ENCODE data around the gene SIRPG. TPM values are rescaled to one million over a fixed set of nuclear protein-coding genes. Genes with fewer than 3 reads are reported as not detected.
"Not testable (repeated sequence)": the region's sequence is repeated elsewhere in the genome, so short reads cannot be mapped to it uniquely, and the experiment has no call there.

The SIRPG gene
- total RNA-seq, 1 experiment from 2014 or later, result not detected

DNA sequence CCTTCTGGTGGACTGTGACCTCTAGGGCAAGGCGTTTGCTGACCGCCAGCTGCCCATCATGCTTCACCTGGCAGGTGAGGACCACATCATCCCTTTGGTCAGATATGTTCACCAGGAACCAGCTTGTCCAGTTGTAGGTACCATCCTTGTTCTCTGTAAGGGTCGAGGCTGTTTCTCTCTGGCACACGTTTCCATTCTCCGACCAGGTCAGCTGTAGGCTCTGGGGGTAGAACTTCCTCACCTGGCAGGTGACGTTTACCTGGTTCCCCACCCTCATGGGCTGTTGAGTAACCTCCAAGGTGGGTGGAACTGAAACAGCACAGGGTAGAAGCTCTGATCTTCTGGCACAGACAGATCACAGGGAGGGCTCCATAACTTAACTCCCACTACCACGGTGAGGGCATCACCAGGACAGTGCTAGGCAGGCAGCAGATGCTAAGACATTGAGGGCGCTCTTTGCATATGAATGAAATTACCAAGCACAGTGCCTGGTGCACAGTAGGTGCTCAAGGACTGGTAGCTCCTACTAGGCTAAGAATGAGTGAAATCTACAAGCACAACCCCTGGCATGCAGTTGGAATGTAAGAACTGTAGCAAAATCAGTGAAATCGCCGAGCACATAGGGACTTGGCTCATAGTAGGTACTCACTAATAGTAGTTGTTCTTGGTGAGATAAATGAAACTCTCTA lies 22.1 kb downstream of the SIRPG start:
- no peak for DNase-seq (ENCODE audit: low spot score)

DNA sequence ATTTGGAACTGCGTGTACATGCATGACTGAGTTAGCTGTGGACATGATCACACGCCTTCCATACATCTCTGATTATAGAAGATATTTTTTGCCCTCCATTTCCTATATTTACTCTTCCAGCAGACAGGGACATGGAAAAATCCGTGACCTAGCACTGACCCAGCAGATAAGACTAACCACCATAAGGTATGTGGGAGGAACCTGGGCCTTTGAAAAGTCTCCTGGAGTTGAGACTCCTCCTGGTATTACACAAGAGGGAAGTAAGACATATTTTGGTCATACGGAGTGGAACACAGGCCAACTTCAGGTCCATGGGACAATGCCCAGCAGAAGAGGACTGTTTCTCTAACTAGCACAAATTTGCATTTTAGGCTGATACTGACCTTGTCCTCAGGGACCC lies 24.0 kb downstream of the SIRPG start:
- no peak for DNase-seq (ENCODE audit: low spot score)

DNA sequence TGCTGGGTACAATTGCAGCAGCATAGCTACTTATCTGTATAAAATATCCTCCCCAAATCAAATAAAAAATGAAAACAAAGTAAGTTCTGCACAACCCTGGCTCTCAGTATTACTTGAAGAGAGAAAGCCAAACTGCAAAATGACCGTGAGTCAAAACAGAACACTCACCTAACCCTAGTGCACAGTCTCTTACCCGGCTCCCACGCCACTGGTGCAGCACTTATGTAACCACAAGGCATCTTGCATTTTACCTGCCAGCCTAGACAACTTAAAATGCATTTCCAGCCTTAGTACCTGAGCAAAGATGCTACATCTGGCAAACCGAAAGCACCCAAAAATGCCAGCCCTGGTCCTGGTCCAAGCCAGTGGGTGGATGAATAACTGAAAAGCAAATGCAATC lies 25.4 kb downstream of the SIRPG start:
- DNase-seq (ENCODE audit: low spot score), result no peak

DNA sequence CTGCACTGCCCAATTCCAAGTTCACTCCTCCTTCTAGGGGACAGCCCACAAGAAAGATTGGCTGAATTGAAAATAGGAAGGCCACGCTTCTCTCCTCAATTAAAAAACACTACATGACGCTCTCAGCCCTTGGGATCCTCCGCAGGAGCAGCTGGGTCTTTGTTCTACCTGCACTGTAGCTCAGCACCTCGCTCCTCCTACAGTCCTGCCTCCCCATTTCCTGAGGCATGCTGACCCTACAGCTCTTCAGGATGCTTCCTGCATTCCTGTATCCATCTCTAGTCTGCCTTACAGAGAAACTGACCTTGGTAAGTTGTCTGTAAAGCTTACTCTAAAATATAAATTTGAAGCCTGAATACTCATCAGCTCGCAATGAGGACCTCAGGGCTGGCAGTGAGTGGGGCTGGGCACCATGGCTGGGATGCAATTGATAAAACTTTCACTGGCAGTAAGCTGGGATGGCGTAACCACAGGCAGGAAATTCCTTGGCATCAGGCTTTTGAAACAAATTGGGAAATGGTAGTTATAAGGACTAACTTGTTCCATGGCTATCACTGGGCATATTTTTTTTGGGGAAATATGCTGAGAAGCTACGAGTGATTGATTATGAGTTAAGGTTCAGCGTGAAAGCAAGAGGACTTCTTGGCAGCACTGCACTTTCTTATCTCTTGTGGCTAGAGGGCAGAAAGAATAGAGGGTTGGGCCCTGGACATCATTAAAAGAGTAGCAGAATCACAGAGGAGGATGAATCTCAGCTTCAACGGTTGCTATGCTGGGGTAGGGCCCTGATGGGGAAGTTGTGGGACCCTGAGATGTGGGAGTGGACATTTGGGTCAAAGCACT lies 26.0 kb downstream of the SIRPG start:
- DNase-seq (ENCODE audit: low spot score), result no peak

DNA sequence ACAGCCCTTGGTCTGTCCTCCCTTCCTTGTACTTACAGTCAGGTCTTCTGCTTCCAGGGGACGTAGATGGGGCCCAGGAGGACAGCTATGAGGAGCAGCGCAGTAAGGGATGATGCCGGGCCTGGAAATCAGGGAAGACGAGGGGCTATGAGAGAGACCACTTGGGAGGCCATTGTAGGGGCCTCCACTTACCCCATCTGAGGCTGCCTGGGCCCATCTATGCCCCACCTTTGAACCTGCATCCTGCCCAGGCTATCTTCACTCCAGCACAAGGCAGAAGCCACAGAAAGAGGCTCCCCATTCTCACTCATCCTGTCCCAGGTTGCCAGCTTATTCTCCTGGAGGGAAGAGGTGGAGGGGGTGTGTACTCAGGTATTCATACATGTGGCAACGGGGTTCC lies 27.4 kb downstream of the SIRPG start:
- no peak for DNase-seq (ENCODE audit: low spot score)

DNA sequence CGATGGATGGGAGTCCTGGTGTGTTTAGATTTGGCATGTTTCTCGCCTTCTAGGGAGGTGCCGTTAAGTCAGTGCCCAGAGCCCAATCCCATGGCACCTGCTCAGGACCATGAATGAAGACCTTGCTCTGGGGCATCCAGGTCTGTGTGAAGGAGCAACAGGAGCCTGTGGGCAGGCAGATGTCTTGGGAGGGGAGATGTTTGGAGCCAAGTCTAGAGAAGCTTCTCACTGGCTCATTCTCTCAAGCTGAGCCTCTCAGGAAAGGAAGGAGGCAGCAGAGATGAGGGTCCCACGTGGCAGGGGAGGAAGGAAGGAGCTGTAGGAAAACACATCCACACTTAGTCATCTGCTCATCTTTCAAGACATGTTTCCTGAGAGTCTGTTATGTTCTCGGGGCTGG lies 28.3 kb downstream of the SIRPG start:
- DNase-seq (ENCODE audit: low spot score), result no peak

DNA sequence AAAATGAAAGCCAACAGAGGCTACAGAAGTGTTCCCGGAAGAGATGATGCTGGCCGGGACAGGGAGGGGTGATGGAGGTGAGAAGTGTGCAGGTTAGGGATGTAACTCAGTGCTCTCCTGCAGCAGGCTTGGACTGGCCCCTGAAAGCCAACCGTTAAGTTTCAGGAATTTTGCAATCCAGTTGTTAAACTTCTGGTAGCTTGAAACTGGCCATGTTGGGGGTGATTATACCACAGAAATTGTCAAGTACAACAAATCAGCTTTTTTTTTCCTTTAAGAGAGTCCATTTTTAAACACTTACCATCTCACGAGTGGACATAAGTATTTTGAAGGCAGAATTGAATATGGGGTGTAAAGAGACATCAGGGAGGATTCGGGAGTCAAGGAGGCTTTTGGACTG lies 29.0 kb downstream of the SIRPG start:
- no peak for DNase-seq (ENCODE audit: low spot score)

DNA sequence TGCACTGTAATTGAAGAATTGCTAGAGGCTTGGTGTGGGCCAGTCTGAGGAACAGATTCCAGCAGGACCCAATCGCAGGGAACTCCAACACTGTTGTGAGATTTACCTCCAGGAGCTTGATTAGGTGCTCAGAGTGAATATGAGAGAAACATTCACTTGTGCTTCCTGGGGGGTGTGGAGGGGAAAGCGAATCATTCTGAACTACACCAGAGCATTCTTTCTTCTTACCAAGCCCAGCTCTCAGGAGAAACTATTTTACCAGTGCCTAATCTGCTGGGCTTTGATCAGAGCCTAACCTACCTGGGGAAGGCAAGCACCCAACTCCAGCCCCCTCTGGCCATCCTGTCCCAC lies 30.4 kb downstream of the SIRPG start:
- DNase-seq (ENCODE audit: low spot score), result no peak

DNA sequence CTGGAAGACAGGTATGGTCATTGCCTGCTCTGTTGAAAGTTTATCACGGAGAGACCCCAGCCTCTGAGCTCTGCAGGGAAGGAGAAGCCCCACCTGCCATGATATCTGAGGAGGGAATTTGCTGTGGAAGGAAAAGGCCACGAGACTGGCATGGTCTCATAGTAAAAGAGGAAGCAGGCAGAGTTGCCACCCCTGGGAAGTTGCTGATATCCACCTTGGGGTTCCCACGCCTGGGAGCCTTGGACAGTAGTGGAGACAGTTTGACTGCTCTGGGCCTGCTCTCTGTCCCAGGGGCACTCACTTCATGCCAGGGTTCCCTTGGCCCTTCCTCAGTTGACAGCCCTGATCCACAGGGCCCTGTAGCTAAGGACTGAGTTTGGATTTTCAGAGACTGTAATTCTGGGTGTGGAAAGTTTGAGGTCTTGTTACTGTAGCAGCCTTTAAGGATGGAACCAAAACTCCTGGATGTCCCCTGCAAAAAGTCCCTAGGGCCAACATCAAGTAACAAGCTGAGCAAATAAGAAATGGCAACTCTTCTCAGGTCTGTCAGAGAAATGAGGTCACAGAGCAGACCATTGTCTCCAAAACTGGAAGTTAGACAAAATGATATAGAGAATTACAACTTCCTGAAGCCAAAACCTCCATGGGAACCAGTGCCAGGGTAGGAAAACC lies 30.9 kb downstream of the SIRPG start:
- DNase-seq (ENCODE audit: low spot score), result no peak

DNA sequence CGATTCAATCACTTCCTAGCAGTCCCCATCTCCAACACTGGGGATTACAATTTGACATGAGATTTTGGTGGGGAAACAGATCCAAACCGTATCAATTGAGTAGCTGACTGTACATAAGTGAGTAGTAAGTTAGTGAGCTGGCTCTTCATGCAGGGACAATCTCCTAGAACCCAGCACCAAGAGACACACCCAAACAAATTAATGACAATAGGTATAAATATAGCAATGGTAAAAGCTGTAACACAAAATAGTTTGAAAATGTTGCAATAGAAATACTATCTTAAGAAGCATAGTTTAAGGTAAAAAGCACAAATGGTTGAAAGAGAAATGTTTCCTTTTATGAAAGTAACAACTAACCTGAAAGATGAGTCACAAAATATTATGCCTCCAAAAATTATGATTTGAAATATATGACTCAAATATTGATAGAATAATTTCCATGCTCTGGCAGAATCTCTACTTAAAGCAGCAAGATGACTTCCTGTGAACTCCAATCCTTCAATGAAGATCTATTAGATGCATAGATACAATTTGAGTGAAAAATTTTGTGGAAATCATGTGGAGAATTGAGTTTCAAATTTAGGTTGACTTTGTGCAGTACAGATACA lies 32.4 kb downstream of the SIRPG start:
- DNase-seq (ENCODE audit: low spot score), result no peak

DNA sequence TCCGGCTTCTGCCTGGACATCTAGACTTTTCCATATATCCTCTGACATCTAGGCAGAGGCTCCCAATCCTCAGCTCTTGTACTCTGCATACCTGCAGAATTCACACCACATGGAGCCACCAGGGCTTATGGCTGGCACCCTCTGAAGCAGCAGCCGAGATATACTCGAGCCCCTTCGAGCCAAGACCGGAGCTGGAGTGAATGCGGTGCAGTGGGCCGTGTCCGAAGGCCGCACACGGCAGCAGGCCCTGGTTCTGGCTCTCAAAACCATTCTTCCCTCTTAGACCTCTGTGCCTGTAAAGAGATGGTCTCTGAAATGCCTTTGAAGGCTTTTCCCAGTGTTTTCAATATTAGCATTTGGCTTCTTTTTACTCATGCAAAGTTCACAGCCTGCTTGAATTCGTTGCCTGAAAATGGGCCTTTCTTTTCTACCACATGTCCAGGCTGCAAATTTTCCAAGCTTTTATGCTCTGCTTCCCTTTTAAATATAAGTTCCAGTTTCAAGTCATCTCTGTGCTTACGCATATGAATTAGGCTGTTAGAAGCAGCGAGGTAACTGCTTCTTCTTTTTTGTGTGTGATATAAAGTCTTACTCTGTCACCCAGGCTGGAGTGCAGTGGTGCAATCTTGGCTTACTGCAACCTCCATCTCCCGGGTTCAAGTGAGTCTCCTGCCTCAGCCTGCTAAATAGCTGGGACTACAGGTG lies 33.9 kb downstream of the SIRPG start:
- DNase-seq (ENCODE audit: low spot score), result no peak

DNA sequence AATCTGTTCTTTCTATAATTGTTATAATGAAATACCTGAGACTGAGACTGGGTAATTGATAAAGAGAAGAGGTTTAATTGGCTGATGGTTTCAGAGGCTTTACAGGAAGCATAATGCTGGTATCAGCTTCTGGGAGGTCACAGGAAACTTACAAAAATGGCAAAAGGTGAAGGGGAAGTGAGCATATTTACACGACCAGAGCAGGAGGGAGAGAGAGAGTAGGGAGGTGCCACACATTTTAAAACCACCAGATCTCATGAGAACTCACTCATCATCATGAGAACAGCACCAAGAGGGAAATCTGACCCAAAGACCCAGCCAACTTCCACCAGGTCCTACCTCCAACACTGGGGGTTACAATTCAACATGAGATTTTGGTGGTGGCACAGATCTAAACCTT lies 35.1 kb downstream of the SIRPG start:
- no peak for DNase-seq (ENCODE audit: low spot score)

DNA sequence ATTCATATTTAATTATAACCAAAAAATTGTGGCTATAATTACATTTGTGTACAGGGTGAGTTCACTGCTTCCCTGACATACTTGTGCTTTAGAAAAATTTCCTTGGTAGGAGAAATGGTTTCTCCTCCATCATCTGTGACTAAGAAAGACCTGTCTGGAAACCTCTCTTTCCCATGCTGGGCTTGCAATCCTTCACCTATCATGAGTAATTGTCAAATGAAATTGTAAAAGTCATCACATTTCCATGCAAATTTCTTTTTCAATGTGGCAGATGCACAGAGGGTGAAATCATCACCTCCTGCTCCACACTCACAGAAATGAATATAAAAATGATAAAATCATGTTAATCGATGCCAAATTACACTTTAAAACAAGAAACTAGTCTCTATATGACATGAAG lies 36.3 kb downstream of the SIRPG start:
- no peak for DNase-seq (ENCODE audit: low spot score)

DNA sequence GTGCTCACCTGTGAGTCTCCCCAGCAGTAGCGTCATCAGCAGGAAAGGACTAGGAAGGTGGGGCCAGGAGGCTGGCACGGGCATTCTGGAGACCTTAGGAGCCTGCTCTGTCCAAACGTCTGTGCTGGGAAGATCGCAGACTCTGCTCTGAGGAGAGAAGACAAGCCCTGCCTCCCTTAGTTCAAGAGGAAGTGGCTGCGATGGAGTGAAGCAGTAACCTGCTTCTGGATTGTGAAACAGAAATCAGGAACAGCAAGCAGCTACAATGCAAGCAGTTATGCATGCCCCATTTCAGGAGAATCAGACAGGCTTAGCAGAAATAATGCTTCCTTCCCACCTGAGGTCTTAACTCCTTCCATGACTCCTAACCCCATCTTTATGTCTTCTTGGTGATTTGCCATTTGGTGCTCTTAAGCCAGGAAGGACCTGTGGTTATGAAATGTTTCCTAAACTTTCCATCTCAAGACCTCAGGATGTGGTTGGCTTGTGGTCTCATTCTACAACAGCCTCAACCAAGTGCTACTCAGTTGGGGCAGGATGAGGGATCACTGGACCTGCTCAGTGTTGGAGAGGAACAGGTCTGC lies 37.6 kb downstream of the SIRPG start, which contains the start of gene SIRPB1:
Gene SIRPB1 (minus strand): TSS at position 149 of the 584 bp plus-strand sequence. CDS start 65 bp downstream, at position 84.
- DNase-seq (ENCODE audit: low spot score), result no peak

DNA sequence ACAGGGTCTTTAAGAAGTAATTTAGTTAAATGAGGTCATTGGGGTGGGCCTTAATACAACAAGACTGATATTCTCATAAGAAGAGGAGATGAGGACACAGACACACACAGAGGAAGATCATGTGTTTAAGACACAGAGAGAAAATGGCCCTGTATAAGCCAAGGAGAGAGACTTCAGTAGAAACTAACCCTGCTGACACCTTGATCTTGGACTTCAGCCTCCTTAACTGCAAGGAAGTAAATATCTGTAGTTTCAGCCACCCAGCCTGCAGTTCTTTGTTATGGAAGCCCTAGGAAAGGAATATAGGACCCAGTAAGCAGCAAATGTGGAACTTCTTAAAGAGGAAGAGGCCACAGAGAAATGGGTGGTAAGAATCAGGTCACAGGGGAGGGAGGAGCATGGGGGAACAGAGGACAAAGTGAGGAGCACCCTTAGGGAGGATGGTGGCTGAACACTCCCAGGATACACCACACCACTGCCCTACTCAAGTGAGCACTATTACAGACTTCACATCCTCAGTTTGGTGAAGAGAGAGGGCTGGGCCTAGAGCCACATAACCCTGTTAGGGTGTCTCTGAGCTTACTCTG lies 38.5 kb downstream of the SIRPG start:
- no peak for DNase-seq (ENCODE audit: low spot score)

DNA sequence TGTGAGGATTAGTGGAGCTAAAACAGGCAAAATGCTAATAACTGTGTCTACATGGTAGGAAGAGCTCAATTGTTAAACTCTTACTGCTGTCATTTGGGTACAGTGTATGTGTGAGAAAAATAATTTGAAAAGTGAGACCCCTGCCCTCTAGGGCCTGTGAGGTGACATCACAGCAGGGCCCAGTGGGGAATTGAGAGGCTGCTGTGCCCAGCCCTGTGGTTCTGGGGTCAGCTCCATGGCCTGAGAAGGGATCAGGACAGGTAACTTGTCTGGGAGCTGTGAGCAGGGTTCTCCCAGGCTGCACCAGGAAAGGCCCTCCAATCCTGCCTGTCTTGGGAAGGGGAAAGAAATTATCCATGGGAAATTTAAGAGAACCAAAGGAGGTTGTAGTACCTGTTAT lies 39.1 kb downstream of the SIRPG start:
- DNase-seq (ENCODE audit: low spot score), result no peak

DNA sequence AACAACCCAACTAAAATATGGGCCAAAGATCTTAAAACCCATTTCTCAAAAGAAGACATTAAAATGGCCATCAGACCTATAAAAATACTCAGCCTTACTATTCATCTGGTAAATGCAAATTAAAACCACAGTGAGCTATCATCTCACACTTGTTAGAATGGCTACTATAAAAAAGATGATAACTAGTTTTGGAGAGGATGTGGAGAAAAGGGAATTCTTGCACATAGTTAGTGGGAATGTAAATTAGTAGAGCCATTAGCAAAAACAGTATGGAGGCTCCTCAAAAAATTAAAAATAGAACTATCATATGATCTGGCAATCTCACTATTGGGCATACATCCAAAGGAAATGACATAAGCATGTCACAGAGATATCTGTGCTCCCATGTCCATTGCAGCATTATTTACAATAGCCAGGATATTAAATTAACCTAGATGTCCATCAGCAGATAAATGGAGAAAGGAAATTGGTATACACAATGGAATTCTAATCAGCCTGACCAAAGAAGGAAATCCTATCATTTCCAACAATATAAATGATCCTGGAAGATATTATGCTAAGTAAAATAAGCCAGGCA lies 40.6 kb downstream of the SIRPG start:
- no peak for DNase-seq (ENCODE audit: low spot score)

DNA sequence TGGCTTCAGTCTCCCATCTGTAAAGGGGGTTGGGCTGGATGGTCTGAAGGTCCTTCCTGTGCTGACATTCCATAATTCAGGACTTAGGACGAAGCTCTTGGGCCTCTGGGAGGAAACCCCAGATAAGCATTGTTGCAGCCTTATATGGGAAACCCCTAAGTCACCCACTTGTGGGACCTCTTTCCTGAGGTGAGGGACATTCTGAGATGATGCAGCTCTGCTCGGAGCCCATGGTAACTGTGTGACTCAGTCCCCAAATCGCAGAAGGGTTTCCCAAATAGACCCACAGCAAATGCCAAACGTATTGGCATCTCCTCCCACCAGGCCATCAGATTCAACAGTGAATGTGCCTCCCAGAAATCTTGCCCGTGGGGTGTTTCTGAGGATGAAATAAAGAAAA lies 47.2 kb downstream of the SIRPG start:
- not testable (repeated sequence) for DNase-seq (ENCODE audit: low spot score)

DNA sequence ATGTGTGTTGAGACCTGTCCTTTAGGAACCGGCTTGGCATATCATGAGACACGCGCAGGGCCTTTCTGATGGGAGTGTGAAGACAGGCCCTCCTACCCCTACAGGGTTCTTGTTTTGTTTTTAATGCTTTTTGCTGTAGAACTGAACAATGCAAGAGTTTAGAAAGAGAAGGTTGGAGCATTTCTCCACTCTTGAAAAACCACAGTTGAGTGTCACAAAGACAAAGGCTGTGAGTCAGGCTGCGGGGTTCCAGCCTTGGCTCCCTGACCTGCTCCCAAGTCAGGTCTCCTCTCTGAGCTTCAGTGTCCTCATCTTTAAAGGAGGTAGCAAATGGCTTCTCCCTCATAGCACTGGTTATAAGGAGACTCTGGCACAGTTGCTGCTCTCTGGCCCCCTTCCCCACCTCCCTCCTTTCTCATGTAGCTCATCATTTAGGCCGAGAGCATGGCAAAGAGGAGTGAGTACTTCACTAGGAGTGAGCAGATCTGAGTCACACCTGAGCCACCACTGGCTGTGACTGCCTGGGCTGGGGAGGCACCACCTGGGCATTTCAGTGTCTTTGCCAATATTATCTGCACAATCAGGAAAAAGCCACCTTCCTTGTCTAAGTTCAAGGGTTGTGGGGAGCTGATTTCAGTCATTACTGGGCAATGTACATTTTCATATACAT lies 48.8 kb downstream of the SIRPG start:
- not testable (repeated sequence) for DNase-seq (ENCODE audit: low spot score)

DNA sequence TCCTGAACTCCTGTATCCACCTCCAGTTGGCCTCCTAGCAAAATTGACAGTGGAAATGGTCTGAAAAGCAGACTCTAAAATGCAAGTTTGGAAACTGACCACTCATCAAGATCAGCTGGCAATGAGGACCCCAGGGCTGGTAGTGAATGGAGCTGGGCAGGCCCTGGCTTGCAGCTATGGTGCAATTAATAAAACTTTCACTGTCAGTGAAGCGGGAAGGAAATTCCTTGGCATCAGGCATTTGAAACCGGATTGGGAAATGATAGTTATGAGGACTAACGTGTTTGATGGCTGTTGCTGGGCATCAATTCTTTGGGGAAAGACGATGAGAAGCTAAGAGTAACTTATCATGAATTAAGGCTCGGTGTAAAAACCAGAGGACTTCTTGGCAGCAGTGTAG lies 56.8 kb downstream of the SIRPG start:
- DNase-seq (ENCODE audit: low spot score), result no peak
